IMR-90 (cell line): ENCODE data around the gene STAU1. TPM values are rescaled to one million over a fixed set of nuclear protein-coding genes. Genes with fewer than 3 reads are reported as not detected.

ENCODE experiments used
- ATAC-seq: fragments of 200-7000 bp; cut with Tn5 transposase; 2 replicates; pipeline ENCODE4 v1.9.1; 2020; ENCODE audit warnings: low read depth, mild to moderate bottlenecking, moderate library complexity
- BruUV-seq: library from RNA; stranded (reverse); fragments of 400-500 nt; replicated peaks from 2 replicates; lab custom pipeline; 2021; lab: Mats Ljungman, UMichigan
- CTCF ChIA-PET: fragments of 300-600 bp; formaldehyde crosslinking; extraction: SDS; loops from one replicate; lab custom pipeline; 2021; ENCODE audit warnings: antibody characterized with exemption; lab: Yijun Ruan, JAX
- POLR2A ChIA-PET: fragments of 300-600 bp; sonication (Branson Sonifier 250); formaldehyde crosslinking; loops from one replicate; lab custom pipeline; 2022; ENCODE audit warnings: antibody characterized with exemption; ENCODE audit not compliant: unreplicated experiment; lab: Charles Lee
- DNase-seq: peaks from one replicate; pipeline ENCODE4 v3.0.0; 2013
- H2AFZ ChIP-seq: replicated peaks from 2 replicates; pipeline ENCODE3; 2013; ENCODE audit warnings: low read length, mild to moderate bottlenecking; ENCODE audit not compliant: poor library complexity
- H2AK5ac ChIP-seq: 2 replicates; pipeline ENCODE4 v1.6.1; 2013; ENCODE audit warnings: low read depth, low read length, inconsistent platforms
- H2AK9ac ChIP-seq: replicated peaks from 2 replicates; pipeline ENCODE3; 2013; ENCODE audit warnings: mild to moderate bottlenecking, low read depth, low read length, moderate library complexity; ENCODE audit not compliant: poor library complexity
- H2BK120ac ChIP-seq: 2 replicates; pipeline ENCODE4 v1.6.1; 2013; ENCODE audit warnings: low read depth, low read length, inconsistent platforms
- H2BK15ac ChIP-seq: 3 replicates; pipeline ENCODE4 v1.6.1; 2013; ENCODE audit warnings: low read depth, low read length, inconsistent platforms
- H2BK20ac ChIP-seq: 2 replicates; pipeline ENCODE4 v1.6.1; 2013; ENCODE audit warnings: low read depth, mild to moderate bottlenecking, inconsistent platforms, low read length, moderate library complexity
- H2BK5ac ChIP-seq: 2 replicates; pipeline ENCODE4 v1.6.1; 2013; ENCODE audit warnings: mild to moderate bottlenecking, low read depth, low read length, inconsistent platforms; ENCODE audit not compliant: poor library complexity, severe bottlenecking
- H3K14ac ChIP-seq: replicated peaks from 2 replicates; pipeline ENCODE4 v1.6.1; 2013; ENCODE audit warnings: low read depth, low read length, inconsistent platforms
- H3K18ac ChIP-seq: 2 replicates; pipeline ENCODE4 v1.6.1; 2013; ENCODE audit warnings: low read depth, low read length, control low read depth
- H3K23ac ChIP-seq: 2 replicates; pipeline ENCODE4 v1.6.1; 2013; ENCODE audit warnings: low read depth, low read length, inconsistent platforms
- H3K27ac ChIP-seq: 2 replicates; pipeline ENCODE4 v1.5.1; 2013; ENCODE audit warnings: mild to moderate bottlenecking, control low read depth, low read length; ENCODE audit not compliant: insufficient read depth
- H3K27me3 ChIP-seq: 2 replicates; pipeline ENCODE4 v1.6.1; 2013; ENCODE audit warnings: low read length; ENCODE audit not compliant: control insufficient read depth, insufficient read depth
- H3K36me3 ChIP-seq: 2 replicates; pipeline ENCODE4 v1.6.1; 2013; ENCODE audit warnings: low read length, mixed read lengths; ENCODE audit not compliant: control insufficient read depth, insufficient read depth
- H3K4ac ChIP-seq: 2 replicates; pipeline ENCODE4 v1.6.1; 2013; ENCODE audit warnings: low read depth, low read length, inconsistent platforms
- H3K4me1 ChIP-seq: 2 replicates; pipeline ENCODE4 v1.6.1; 2013; ENCODE audit warnings: low read length, mixed read lengths; ENCODE audit not compliant: control insufficient read depth, insufficient read depth
- H3K4me2 ChIP-seq: 2 replicates; pipeline ENCODE4 v1.6.1; 2013; ENCODE audit warnings: low read depth, mild to moderate bottlenecking, control low read depth, low read length, moderate library complexity
- H3K4me3 ChIP-seq: 2 replicates; pipeline ENCODE4 v1.5.1; 2013; ENCODE audit warnings: low read depth, mild to moderate bottlenecking, control low read depth, low read length, moderate library complexity; ENCODE audit not compliant: insufficient read depth
- H3K56ac ChIP-seq: 2 replicates; pipeline ENCODE4 v1.6.1; 2013; ENCODE audit warnings: low read length, inconsistent platforms; ENCODE audit not compliant: insufficient read depth; ENCODE audit errors: extremely low read depth
- H3K79me1 ChIP-seq, 2 experiments: 2 replicates each; pipeline ENCODE4 v1.6.1; 2013; ENCODE audit warnings: low read length in 2 of 2, inconsistent platforms in 1 of 2, low read depth in 1 of 2
- H3K9ac ChIP-seq: 2 replicates; pipeline ENCODE4 v1.6.1; 2013; ENCODE audit warnings: low read depth, low read length, control low read depth
- H3K9me1 ChIP-seq: 2 replicates; pipeline ENCODE4 v1.6.1; 2013; ENCODE audit warnings: low read length, inconsistent platforms; ENCODE audit not compliant: insufficient read depth
- H3K9me3 ChIP-seq: 2 replicates; pipeline ENCODE4 v1.6.1; 2013; ENCODE audit warnings: low read length; ENCODE audit not compliant: control insufficient read depth, insufficient read depth
- H4K20me1 ChIP-seq: 2 replicates; pipeline ENCODE4 v1.6.1; 2013; ENCODE audit warnings: low read length, inconsistent platforms; ENCODE audit not compliant: insufficient read depth
- H4K5ac ChIP-seq: 2 replicates; pipeline ENCODE4 v1.6.1; 2013; ENCODE audit warnings: mild to moderate bottlenecking, low read depth, low read length, control low read depth
- H4K8ac ChIP-seq, 2 experiments: 2 replicates each; pipeline ENCODE4 v1.6.1; 2013; ENCODE audit warnings: low read depth in 2 of 2, low read length in 2 of 2, control low read depth in 1 of 2, inconsistent platforms in 1 of 2
- H4K91ac ChIP-seq: 2 replicates; pipeline ENCODE4 v1.6.1; 2013; ENCODE audit warnings: low read depth, low read length, inconsistent platforms; ENCODE audit not compliant: insufficient read depth
- BHLHE40 ChIP-seq: fragments of 150-350 bp; IDR thresholded peaks from 2 replicates; pipeline ENCODE4 v1.6.1; 2016; ENCODE audit warnings: mild to moderate bottlenecking, low read depth, low read length
- CHD1 ChIP-seq: IDR thresholded peaks from 2 replicates; pipeline ENCODE4 v1.6.1; 2012; ENCODE audit warnings: low read depth, low read length, improper control_type of control experiment
- WGBS, 2 experiments: methylation state at CpG; one replicate each; pipeline versions ENCODE4 v1.1.5 to v1.1.7; 2013; ENCODE audit warnings: missing lambda C conversion rate in 2 of 2; ENCODE audit not compliant: insufficient read length in 1 of 2; ENCODE audit errors: extremely low coverage in 2 of 2; 5-methylcytosine and 5-hydroxymethylcytosine counted together
- dilution Hi-C: fragments of 300-500 bp; cut with HindIII; formaldehyde crosslinking; loops from one replicate; pipeline ENCODE4 v1.14.3; 2018; ENCODE audit warnings: low sequenced_read_pairs; ENCODE audit not compliant: unreplicated experiment
- in situ Hi-C: fragments of 300-500 bp; cut with MboI; formaldehyde crosslinking; loops from 3 replicates; pipeline ENCODE4 v1.14.3; 2019; ENCODE audit warnings: low sequenced_read_pairs, inconsistent platforms, mixed read lengths
- intact Hi-C: fragments of 100-400 bp; cut with micrococcal nuclease; formaldehyde crosslinking; loops from 2 replicates; pipeline ENCODE4 v1.10.0; 2022
- polyA plus RNA-seq, 3 experiments: library from polyadenylated mRNA; depleted of rRNA; stranded (reverse); fragments of >200 nt; gene quantifications; 2 replicates each; pipeline ENCODE4 v1.2.3, GENCODE V29; 2012; ENCODE audit warnings: low replicate concordance in 1 of 3
- total RNA-seq: library from RNA; depleted of rRNA; stranded (reverse); fragments of >200 nt; gene quantifications from 2 replicates; pipeline ENCODE4 v1.2.3, GENCODE V29; 2012

The STAU1 gene
- total and polyA plus RNA-seq, 2 of the 4 experiments (the other 2 are of a cell fraction) = 35.3 to 50.3 TPM

DNA sequence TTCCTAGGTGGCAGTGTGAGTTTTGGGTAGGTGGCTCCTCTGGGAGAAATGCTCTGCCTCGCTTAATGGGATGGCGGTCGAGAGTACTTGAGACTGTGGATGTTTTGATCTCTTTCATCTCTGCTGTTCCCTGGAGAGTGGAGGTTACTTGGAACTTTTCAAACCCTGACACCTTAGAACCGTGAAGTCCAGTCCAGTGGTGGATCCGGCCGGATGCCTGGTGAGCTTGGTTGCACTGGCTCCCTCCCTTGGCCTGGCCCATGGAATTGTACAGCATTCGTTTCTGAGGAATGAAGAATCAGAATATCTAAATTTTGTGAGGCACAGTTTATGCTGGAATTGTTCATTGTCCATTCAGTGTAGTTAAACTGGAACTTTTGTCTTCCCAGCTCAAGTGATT is 91.0 kb downstream of the STAU1 start:
- H3K4me2 ChIP-seq = no peak overlapping the region
- peaks cover 10 to 23% of the 10 kb centered on the region in 2 experiments; a peak in 3 of 4 replicates for H3K79me1 ChIP-seq
- H2BK120ac ChIP-seq = no peak overlapping the region
- TF ChIP-seq CHD1 = no peak
- TF ChIP-seq BHLHE40 = no peak
- H4K8ac ChIP-seq = no peak overlapping the region
- H2AK9ac ChIP-seq = no peak overlapping the region
- ChIA-PET CTCF (interaction anchor here (0.6 kb wide), 1 partner anchor 42 kb away, joined by 3 read pairs; no protein-coding TSS in a partner anchor), POLR2A (no interaction called here)
- H4K20me1 ChIP-seq = no peaks in the 10 kb centered on the region
- ATAC-seq (no peak), DNase-seq (no peak)
- no peaks in the 10 kb centered on the region for H3K27me3 ChIP-seq
- H3K14ac ChIP-seq = no peak overlapping the region
- no peak overlapping the region for H2AFZ ChIP-seq
- no peak overlapping the region for H2AK5ac ChIP-seq
- H3K4me1 ChIP-seq = no peaks in the 10 kb centered on the region
- dilution Hi-C loops = no loop called here
- no peak overlapping the region for H3K18ac ChIP-seq
- no peak overlapping the region for H3K27ac ChIP-seq
- 95% methylated on average over 4 of the region's 7 CpGs; no CpG with 5 or more reads in 1 of the 2 experiments for WGBS, 2 experiments
- no peak overlapping the region for H3K4me3 ChIP-seq
- no TSS peak for BruUV-seq
- H3K9me1 ChIP-seq = no peaks in the 10 kb centered on the region
- no peak overlapping the region for H4K91ac ChIP-seq
- no peak overlapping the region for H3K56ac ChIP-seq
- in situ Hi-C loops = no loop called here
- H3K4ac ChIP-seq = no peak overlapping the region
- H2BK5ac ChIP-seq = no peak overlapping the region
- H3K9me3 ChIP-seq = no peaks in the 10 kb centered on the region
- peaks cover 27% of the 10 kb centered on the region for H3K36me3 ChIP-seq
- intact Hi-C loops = no loop called here
- H3K23ac ChIP-seq = no peak overlapping the region
- no peak overlapping the region for H3K9ac ChIP-seq
- H2BK15ac ChIP-seq = no peak overlapping the region
- no peak overlapping the region for H2BK20ac ChIP-seq
- no peak overlapping the region for H4K5ac ChIP-seq
